Trophoblast cell (in vitro differentiated cells and primary cell): ENCODE results near the gene GJC3.
"Not testable (repeated sequence)": the region's sequence is repeated elsewhere in the genome, so short reads cannot be mapped to it uniquely, and the experiment has no call there.

Experiments used
- DNase-seq, 2 donors: peaks; one replicate each; pipeline ENCODE4 v3.0.0-alpha.2; 2016
- H2AFZ ChIP-seq: 2 replicates; pipeline ENCODE4 v1.6.1; 2013; ENCODE audit warnings: low read length, moderate library complexity, mild to moderate bottlenecking; ENCODE audit not compliant: insufficient read depth, poor library complexity
- H2AK5ac ChIP-seq: 2 replicates; pipeline ENCODE4 v1.6.1; 2013; ENCODE audit warnings: mild to moderate bottlenecking, low read length
- H2BK120ac ChIP-seq: 2 replicates; pipeline ENCODE4 v1.6.1; 2013; ENCODE audit warnings: low read length, mild to moderate bottlenecking, moderate library complexity; ENCODE audit not compliant: insufficient read depth, poor library complexity
- H2BK12ac ChIP-seq: 2 replicates; pipeline ENCODE4 v1.6.1; 2013; ENCODE audit warnings: mild to moderate bottlenecking, low read length, moderate library complexity
- H2BK5ac ChIP-seq: 2 replicates; pipeline ENCODE4 v1.6.1; 2013; ENCODE audit warnings: low read length, low read depth, moderate library complexity, mild to moderate bottlenecking; ENCODE audit not compliant: poor library complexity
- H3K14ac ChIP-seq: 2 replicates; pipeline ENCODE4 v1.6.1; 2013; ENCODE audit warnings: mild to moderate bottlenecking, low read length
- H3K18ac ChIP-seq: 2 replicates; pipeline ENCODE4 v1.6.1; 2013; ENCODE audit warnings: mild to moderate bottlenecking, low read length
- H3K23ac ChIP-seq: 2 replicates; pipeline ENCODE4 v1.6.1; 2013; ENCODE audit warnings: low read length
- H3K27ac ChIP-seq: 2 replicates; pipeline ENCODE4 v1.5.1; 2013; ENCODE audit warnings: low read depth, mild to moderate bottlenecking, inconsistent platforms, low read length, moderate library complexity
- H3K27me3 ChIP-seq: 2 replicates; pipeline ENCODE4 v1.6.1; 2013; ENCODE audit warnings: inconsistent platforms, mild to moderate bottlenecking, low read length, moderate library complexity; ENCODE audit not compliant: insufficient read depth
- H3K36me3 ChIP-seq, 2 experiments: 1 replicate in 1 of 2; 2 replicates in 1 of 2; pipeline ENCODE4 v1.6.1; 2013; ENCODE audit warnings: low read length in 2 of 2, mild to moderate bottlenecking in 2 of 2, moderate library complexity in 1 of 2; ENCODE audit not compliant: insufficient read depth in 2 of 2, control insufficient read depth in 1 of 2
- H3K4ac ChIP-seq: 2 replicates; pipeline ENCODE4 v1.6.1; 2013; ENCODE audit warnings: low read depth, mild to moderate bottlenecking, low read length, moderate library complexity
- H3K4me1 ChIP-seq, 2 experiments: 1 replicate in 1 of 2; 2 replicates in 1 of 2; pipeline ENCODE4 v1.6.1; 2013; ENCODE audit warnings: low read length in 2 of 2, mild to moderate bottlenecking in 2 of 2, moderate library complexity in 1 of 2; ENCODE audit not compliant: insufficient read depth in 2 of 2, control insufficient read depth in 1 of 2
- H3K4me2 ChIP-seq: 2 replicates; pipeline ENCODE4 v1.6.1; 2013; ENCODE audit warnings: inconsistent platforms, mild to moderate bottlenecking, low read length, moderate library complexity
- H3K4me3 ChIP-seq: 2 replicates; pipeline ENCODE4 v1.5.1; 2013; ENCODE audit warnings: mild to moderate bottlenecking, low read depth, low read length, inconsistent platforms
- H3K79me1 ChIP-seq: one replicate; pipeline ENCODE4 v1.6.1; 2013; ENCODE audit warnings: low read length
- H3K79me2 ChIP-seq: 2 replicates; pipeline ENCODE4 v1.6.1; 2013; ENCODE audit warnings: low read length, mild to moderate bottlenecking; ENCODE audit not compliant: control insufficient read depth, insufficient read depth, poor library complexity
- H3K9ac ChIP-seq: 2 replicates; pipeline ENCODE4 v1.6.1; 2013; ENCODE audit warnings: mild to moderate bottlenecking, low read length
- H3K9me3 ChIP-seq: 2 replicates; pipeline ENCODE4 v1.6.1; 2013; ENCODE audit warnings: low read depth, mild to moderate bottlenecking, control low read depth, inconsistent platforms, low read length; ENCODE audit not compliant: insufficient read depth
- H4K12ac ChIP-seq: 2 replicates; pipeline ENCODE4 v1.6.1; 2013; ENCODE audit warnings: low read depth, mild to moderate bottlenecking, low read length, moderate library complexity
- H4K8ac ChIP-seq: 2 replicates; pipeline ENCODE4 v1.6.1; 2013; ENCODE audit warnings: low read depth, mild to moderate bottlenecking, low read length, moderate library complexity
- H4K91ac ChIP-seq: one replicate; pipeline ENCODE4 v1.6.1; 2013; ENCODE audit warnings: low read depth, mild to moderate bottlenecking, low read length, moderate library complexity
- WGBS: extraction: QIAGEN DNeasy Blood & Tissue Kit; methylation state at CpG from one replicate; pipeline ENCODE4 v1.1.7; 2013; ENCODE audit warnings: missing lambda C conversion rate; ENCODE audit not compliant: insufficient read length, insufficient coverage; ENCODE audit errors: extremely low coverage; 5-methylcytosine and 5-hydroxymethylcytosine counted together

The GJC3 gene

DNA sequence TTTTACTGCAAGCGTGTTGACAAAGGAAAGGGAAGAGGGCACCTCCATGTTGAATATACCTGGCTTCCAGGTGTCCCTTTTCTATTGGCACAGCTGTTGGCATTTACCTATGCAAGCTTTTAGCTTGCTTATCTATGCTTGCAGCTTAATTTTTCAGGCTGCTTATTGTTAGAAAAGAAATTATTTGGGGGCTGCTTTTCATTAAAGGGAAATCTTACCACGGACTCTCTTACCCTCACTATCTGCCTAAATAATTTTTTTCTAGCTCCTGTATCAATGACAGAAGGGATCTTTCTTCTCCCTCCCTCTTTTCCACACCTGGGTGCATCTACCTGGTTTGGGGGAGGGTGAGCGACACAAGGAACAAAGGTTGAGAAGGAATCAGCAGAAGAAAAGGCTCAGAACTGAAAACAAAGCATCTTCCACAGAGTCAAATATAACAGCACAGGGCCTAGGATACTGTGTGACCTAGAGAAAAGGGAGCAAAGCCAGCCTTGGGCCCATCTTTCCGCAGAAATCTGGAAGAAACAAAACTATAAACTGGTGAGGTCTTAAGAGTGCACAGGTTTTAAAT is 15.2 kb upstream of the GJC3 start:
- no peak overlapping the region for H4K12ac ChIP-seq

DNA sequence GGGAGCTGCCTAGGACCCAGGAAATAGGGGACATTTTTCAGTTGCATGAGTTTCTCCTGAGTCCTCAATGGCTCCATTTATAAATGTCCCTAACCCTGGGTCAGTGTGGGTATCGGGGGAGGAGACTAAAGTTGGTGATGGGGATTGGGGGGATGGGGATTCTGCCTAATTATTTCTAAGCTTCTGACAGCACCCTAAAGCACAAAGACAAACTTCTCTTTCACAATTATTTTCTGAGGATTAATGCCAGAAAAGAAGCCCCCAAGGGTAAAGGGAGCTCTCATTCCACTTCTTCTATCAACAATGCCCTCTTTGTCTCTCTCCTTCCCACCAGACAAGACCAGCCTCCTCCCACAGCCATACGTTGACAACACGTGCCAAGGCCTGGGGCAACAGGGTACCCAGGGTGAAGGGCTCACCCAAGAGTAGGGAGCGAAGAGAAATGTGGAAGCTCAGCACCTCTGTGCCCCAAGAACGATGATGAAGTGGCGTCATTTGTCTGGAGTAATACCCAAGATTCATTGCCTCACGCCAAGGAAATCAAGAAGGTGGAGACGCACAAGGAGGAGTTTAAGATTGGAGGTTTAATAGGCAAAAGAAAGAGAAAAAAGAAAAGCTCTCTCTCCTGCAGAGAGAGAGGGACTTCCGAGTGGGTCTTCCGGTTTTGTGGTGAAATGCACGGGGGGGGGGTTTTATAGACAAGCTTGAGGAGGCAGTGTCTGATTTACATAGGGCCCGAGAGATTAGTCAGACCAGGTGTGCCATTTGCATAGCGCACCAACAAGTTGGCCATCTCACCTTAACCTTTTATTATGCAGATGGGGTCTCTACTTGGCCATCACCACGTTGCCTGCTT is 14.4 kb upstream of the GJC3 start:
- H3K4ac ChIP-seq, result no peak overlapping the region
- no peak overlapping the region for H3K18ac ChIP-seq
- peaks cover 2% of the 10 kb centered on the region for H3K9me3 ChIP-seq
- H3K14ac ChIP-seq, result no peak overlapping the region
- H3K27ac ChIP-seq, result no peak overlapping the region
- no CpG with 5 or more reads among the region's 14 CpGs for WGBS
- H3K36me3 ChIP-seq, result no peaks in the 10 kb centered on the region
- no peaks in the 10 kb centered on the region for H3K79me1 ChIP-seq
- no peak overlapping the region for H2BK12ac ChIP-seq
- H3K27me3 ChIP-seq, result no peaks in the 10 kb centered on the region
- no peak overlapping the region for H2AFZ ChIP-seq
- H2BK120ac ChIP-seq, result no peak overlapping the region
- DNase-seq, result no peak
- H3K4me2 ChIP-seq, result peak overlapping the region; percentile 38
- no peaks in the 10 kb centered on the region for H3K79me2 ChIP-seq
- no peak overlapping the region for H4K91ac ChIP-seq
- H3K4me3 ChIP-seq, result no peak overlapping the region
- no peak overlapping the region for H3K9ac ChIP-seq
- no peak overlapping the region for H2BK5ac ChIP-seq
- H3K23ac ChIP-seq, result peak overlapping the region; percentile 13
- peaks cover 0 to 2% of the 10 kb centered on the region in 2 experiments for H3K4me1 ChIP-seq
- no peak overlapping the region for H4K8ac ChIP-seq
- no peak overlapping the region for H2AK5ac ChIP-seq
- no peak overlapping the region for H4K12ac ChIP-seq

More for the DNA sequence above, 15.2 kb upstream of the GJC3 start:
- Histone ChIP-seq H3K4me2 (no peak overlapping the region), H3K27ac (no peak overlapping the region), H4K91ac (no peak overlapping the region), H2AFZ (no peak overlapping the region), H3K4me3 (no peak overlapping the region), H3K79me1 (no peaks in the 10 kb centered on the region), H3K4me1 (peaks cover 0 to 2% of the 10 kb centered on the region in 2 experiments), H3K9ac (no peak overlapping the region), H4K8ac (no peak overlapping the region), H3K14ac (no peak overlapping the region), H3K23ac (no peak overlapping the region), H2BK120ac (no peak overlapping the region), H3K27me3 (no peaks in the 10 kb centered on the region), H3K18ac (no peak overlapping the region), H2AK5ac (no peak overlapping the region), H3K36me3 (no peaks in the 10 kb centered on the region), H3K79me2 (no peaks in the 10 kb centered on the region), H2BK5ac (no peak overlapping the region), H3K9me3 (peaks cover 2% of the 10 kb centered on the region), H2BK12ac (no peak overlapping the region), H3K4ac (no peak overlapping the region)
- DNase-seq, result no peak
- no CpG with 5 or more reads among the region's 4 CpGs for WGBS

DNA sequence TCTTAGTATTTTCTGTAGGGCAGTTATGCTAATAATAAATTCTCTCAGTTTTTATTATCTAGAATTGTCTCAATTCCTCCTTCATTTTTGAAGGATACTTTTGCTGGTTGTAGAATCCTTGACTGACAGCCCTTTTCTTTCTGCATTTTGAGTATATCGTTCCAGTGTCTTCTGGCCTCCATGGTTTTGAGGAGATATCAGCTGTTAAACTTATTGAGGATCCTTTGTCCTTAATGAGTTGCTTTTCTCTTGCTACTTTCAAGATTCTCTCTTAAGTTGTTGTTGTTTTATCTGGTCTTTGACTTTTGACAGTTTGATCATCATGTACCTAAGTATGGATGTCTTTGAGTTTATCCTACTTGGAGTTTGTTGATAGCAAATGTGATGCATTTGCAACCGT is 8.9 kb upstream of the GJC3 start:
- no peak overlapping the region for H4K8ac ChIP-seq
- no peak overlapping the region for H3K4me2 ChIP-seq
- no peak overlapping the region for H4K12ac ChIP-seq
- no peak overlapping the region for H2AFZ ChIP-seq
- no peaks in the 10 kb centered on the region for H3K79me1 ChIP-seq
- no peak overlapping the region for H3K27ac ChIP-seq
- no peak overlapping the region for H3K14ac ChIP-seq
- H3K4me3 ChIP-seq, result no peak overlapping the region
- DNase-seq, result no peak
- no peaks in the 10 kb centered on the region for H3K4me1 ChIP-seq
- no peak overlapping the region for H3K4ac ChIP-seq
- no peak overlapping the region for H2BK120ac ChIP-seq
- H2AK5ac ChIP-seq, result no peak overlapping the region
- H3K9me3 ChIP-seq, result no peaks in the 10 kb centered on the region
- H3K18ac ChIP-seq, result no peak overlapping the region
- H3K23ac ChIP-seq, result no peak overlapping the region
- no CpG with 5 or more reads among the region's 2 CpGs for WGBS
- no peak overlapping the region for H4K91ac ChIP-seq
- no peak overlapping the region for H2BK5ac ChIP-seq
- no peaks in the 10 kb centered on the region for H3K27me3 ChIP-seq
- no peaks in the 10 kb centered on the region for H3K79me2 ChIP-seq
- H3K36me3 ChIP-seq, result no peaks in the 10 kb centered on the region
- H2BK12ac ChIP-seq, result no peak overlapping the region
- H3K9ac ChIP-seq, result no peak overlapping the region

DNA sequence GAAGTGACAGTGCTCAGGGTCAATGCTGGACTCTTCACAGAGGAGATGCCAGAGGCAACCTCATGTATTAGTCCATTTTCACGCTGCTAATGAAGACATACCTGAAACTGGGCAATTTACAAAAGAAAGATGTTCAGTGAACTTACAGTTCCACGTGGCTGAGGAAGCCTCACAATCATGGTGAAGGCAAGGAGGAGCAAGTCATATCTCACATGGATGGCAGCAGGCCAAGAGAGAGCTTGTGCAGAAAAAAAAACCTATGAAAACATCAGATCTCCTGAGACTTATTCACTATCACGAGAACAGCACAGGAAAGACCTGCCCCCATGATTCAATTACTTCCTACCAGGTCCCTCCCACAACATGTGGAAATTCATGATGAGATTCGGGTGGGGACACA is 5.6 kb upstream of the GJC3 start:
- H4K91ac ChIP-seq, H4K12ac ChIP-seq, H3K18ac ChIP-seq, H2BK12ac ChIP-seq, H4K8ac ChIP-seq, H3K9ac ChIP-seq, H2AFZ ChIP-seq, H2BK120ac ChIP-seq, H3K14ac ChIP-seq, H3K9me3 ChIP-seq, H3K23ac ChIP-seq, H3K4ac ChIP-seq, H2AK5ac ChIP-seq, H3K36me3 ChIP-seq, H3K79me1 ChIP-seq, H3K27ac ChIP-seq, H3K4me3 ChIP-seq, H2BK5ac ChIP-seq, H3K27me3 ChIP-seq, H3K4me2 ChIP-seq, DNase-seq, H3K4me1 ChIP-seq, H3K79me2 ChIP-seq: not testable (repeated sequence)
- no CpG with 5 or more reads among the region's 4 CpGs for whole genome bisulfite sequencing
